ENCODE data around the gene ALOX5AP. TPM values are rescaled to one million over a fixed set of nuclear protein-coding genes. Genes with fewer than 3 reads are reported as not detected.

ALOX5AP gene
- polyA plus RNA-seq, 2 of the 4 experiments (the other 2 are of a cell fraction), result 2.3 to 2.8 TPM

GRCh38 chr13:30704596-30704995 lies 30.7 kb upstream of the ALOX5AP start:
- Histone ChIP-seq H3K4me3 (no peak overlapping the region), H3K4me2 (no peak overlapping the region), H3K27ac (no peak overlapping the region), H3K9me3 (no peaks in the 10 kb centered on the region), H3K4me1 (no peaks in the 10 kb centered on the region)
- ATAC-seq (no peak), FAIRE-seq (no peak), DNase-seq (ENCODE audit: low read depth in 1 of 2, low spot score in 1 of 2) (no peak)
- TF ChIP-seq HES2 (IDR thresholded peaks at IDR 0.05), result no peak
- no peak for TF ChIP-seq CBX8 (IDR thresholded peaks at IDR 0.05)
- no peak for TF ChIP-seq POLR2AphosphoS2 (conservative IDR thresholded peaks at IDR 0.05; ENCODE audit: low read length)
- no peak for TF ChIP-seq CEBPB (IDR thresholded peaks at IDR 0.05)
- no peak for TF ChIP-seq CTCF (IDR thresholded peaks at IDR 0.05)
- no peak for TF ChIP-seq HEYL (CRISPR knock-in tag; IDR thresholded peaks at IDR 0.05)
- WGBS (ENCODE audit: missing lambda C conversion rate), result 34% methylated on average over 5 of the region's 6 CpGs
- CTCF ChIA-PET, result interaction anchor here (0.7 to 4.1 kb wide), 3 partner anchors 12 to 99 kb away, joined by 3 to 21 read pairs (median 3); no protein-coding TSS in a partner anchor
- POLR2A ChIA-PET, result no interaction called here

GRCh38 chr13:30705680-30706079 lies 29.7 kb upstream of the ALOX5AP start:
- FAIRE-seq, result no peak
- DNase-seq (ENCODE audit: low read depth in 1 of 2, low spot score in 1 of 2), result peak in 1 of 2 experiments; percentile 5
- CTCF ChIA-PET, result interaction anchor here (0.7 to 4.1 kb wide), 4 partner anchors 10 to 98 kb away, joined by 3 to 21 read pairs (median 4); no protein-coding TSS in a partner anchor

GRCh38 chr13:30708541-30708940 lies 26.8 kb upstream of the ALOX5AP start:
- Histone ChIP-seq H3K4me1 (peaks cover 10% of the 10 kb centered on the region), H3K4me2 (no peak overlapping the region), H3K27ac (no peak overlapping the region; a peak in 1 of 6 replicates), H3K9me3 (no peaks in the 10 kb centered on the region), H3K4me3 (no peak overlapping the region)
- ATAC-seq (no peak), DNase-seq (ENCODE audit: low read depth in 1 of 2, low spot score in 1 of 2) (no peak), FAIRE-seq (no peak)
- TF ChIP-seq POLR2AphosphoS2 (conservative IDR thresholded peaks at IDR 0.05; ENCODE audit: low read length), result no peak
- TF ChIP-seq MAFK (IDR thresholded peaks at IDR 0.05; ENCODE audit: partially characterized antibody), result no peak
- no peak for TF ChIP-seq CBX2 (IDR thresholded peaks at IDR 0.05; ENCODE audit: borderline replicate concordance, low read depth)
- TF ChIP-seq ELK1 (IDR thresholded peaks at IDR 0.05; ENCODE audit: low read depth, low read length), result no peak
- no peak for TF ChIP-seq EHF (CRISPR knock-in tag; IDR thresholded peaks at IDR 0.05)
- TF ChIP-seq PBX3 (IDR thresholded peaks at IDR 0.05), result no peak
- 35% methylated on average over 3 of the region's 3 CpGs for WGBS (ENCODE audit: missing lambda C conversion rate)
- ChIA-PET POLR2A (no interaction called here), CTCF (no interaction called here)

More at GRCh38 chr13:30705680-30706079, 29.7 kb upstream of the ALOX5AP start:
- Histone ChIP-seq H3K4me2 (no peak overlapping the region), H3K4me1 (no peaks in the 10 kb centered on the region), H3K27ac (no peak overlapping the region), H3K4me3 (no peak overlapping the region), H3K9me3 (no peaks in the 10 kb centered on the region)
- no peak for TF ChIP-seq CHD2 (IDR thresholded peaks at IDR 0.05; ENCODE audit: low read length, partially characterized antibody)
- no peak for TF ChIP-seq POLR2A (IDR thresholded peaks at IDR 0.05; ENCODE audit: low read length)
- no peak for TF ChIP-seq HMGXB4 (CRISPR knock-in tag; IDR thresholded peaks at IDR 0.05; ENCODE audit: borderline replicate concordance)
- TF ChIP-seq KDM5A (IDR thresholded peaks at IDR 0.05), result no peak
- TF ChIP-seq NR3C1 (IDR thresholded peaks at IDR 0.05), result no peak
- no peak for TF ChIP-seq ZSCAN20 (CRISPR knock-in tag; IDR thresholded peaks at IDR 0.05)
- no peak for TF ChIP-seq GATA3 (IDR thresholded peaks at IDR 0.05; ENCODE audit: borderline replicate concordance)
- no peak for TF ChIP-seq TFCP2L1 (CRISPR knock-in tag; IDR thresholded peaks at IDR 0.05)
- no peak for TF ChIP-seq EHMT2 (IDR thresholded peaks at IDR 0.05; ENCODE audit: low read depth)
- TF ChIP-seq PHF8 (IDR thresholded peaks at IDR 0.05; ENCODE audit: borderline replicate concordance, low read depth), result no peak
- no peak for TF ChIP-seq MAZ (IDR thresholded peaks at IDR 0.05; ENCODE audit: borderline replicate concordance, low read depth, low read length)
- no peak for TF ChIP-seq KDM1A (IDR thresholded peaks at IDR 0.05; ENCODE audit: low read depth)
- no peak for TF ChIP-seq FOSL2 (IDR thresholded peaks at IDR 0.05)
- no peak for TF ChIP-seq FOSL2 (CRISPR knock-in tag; IDR thresholded peaks at IDR 0.05)
- TF ChIP-seq SREBF2 (IDR thresholded peaks at IDR 0.05), result no peak
- TF ChIP-seq RCOR1 (IDR thresholded peaks at IDR 0.05; ENCODE audit: low read depth, low read length), result no peak
- TF ChIP-seq EP300 (IDR thresholded peaks at IDR 0.05), result no peak
- POLR2A ChIA-PET, result no interaction called here
- no peak for ATAC-seq
- 40% methylated on average over 4 of the region's 4 CpGs for WGBS (ENCODE audit: missing lambda C conversion rate)

Measured in A549 (cell line).